K562 (cell line): ENCODE data around the gene LAMA3. TPM values are rescaled to one million over a fixed set of nuclear protein-coding genes. Genes with fewer than 3 reads are reported as not detected.

Experiments used
- ATAC-seq: fragments of 200-7000 bp; cut with Tn5 transposase; 3 replicates; pipeline ENCODE4 v1.9.1; 2020; ENCODE audit warnings: moderate library complexity
- BruUV-seq: library from RNA; stranded (reverse); fragments of 400-500 nt; replicated peaks from 2 replicates; lab custom pipeline; 2021; lab: Mats Ljungman, UMichigan
- CTCF ChIA-PET: fragments of 300-600 bp; formaldehyde crosslinking; extraction: SDS; loops from one replicate; lab custom pipeline; 2021; ENCODE audit warnings: low intra/inter-chr PET ratio; lab: Yijun Ruan, JAX
- POLR2A ChIA-PET: fragments of 300-600, 350-650 bp; sonication (Branson Sonifier 250); formaldehyde crosslinking; extraction: SDS; loops from one replicate; lab custom pipeline; 2021; ENCODE audit warnings: antibody characterized with exemption, inconsistent platforms; lab: Yijun Ruan, JAX
- DNase-seq, 4 experiments: peaks; one replicate each; pipeline versions ENCODE4 v3.0.0 to v3.0.0-alpha.2; 2011 to 2018; ENCODE audit warnings: low spot score in 3 of 4, mixed read lengths in 3 of 4; ENCODE audit errors: extremely low read depth in 1 of 4
- FAIRE-seq: peaks from 2 replicates; lab custom pipeline; 2011; peaks lifted over from hg19 to GRCh38; lab: Jason Lieb, UNC
- H2AFZ ChIP-seq: 2 replicates; pipeline ENCODE4 v1.6.0; 2011; ENCODE audit warnings: low read depth, low read length, control low read depth, inconsistent platforms
- H3K27ac ChIP-seq: fragments of 200-600 bp; 3 replicates; pipeline ENCODE4 v1.8.0; 2011; ENCODE audit warnings: low read depth, mild to moderate bottlenecking, control low read depth, inconsistent platforms, low read length, moderate library complexity, mixed read lengths; ENCODE audit errors: extremely low read depth
- H3K27me3 ChIP-seq, 2 experiments: fragments of 300-600 bp in 1 of 2; 2 replicates in 1 of 2; 3 replicates in 1 of 2; pipeline versions ENCODE4 v1.6.0 to v1.8.0; 2011; ENCODE audit warnings: inconsistent platforms in 2 of 2, low read length in 2 of 2, mild to moderate bottlenecking in 1 of 2, mixed read lengths in 1 of 2, moderate library complexity in 1 of 2; ENCODE audit not compliant: control insufficient read depth in 2 of 2, insufficient read depth in 2 of 2
- H3K36me3 ChIP-seq: fragments of 300-600 bp; 3 replicates; pipeline ENCODE4 v1.8.0; 2011; ENCODE audit warnings: mild to moderate bottlenecking, low read length, inconsistent platforms; ENCODE audit not compliant: control insufficient read depth, insufficient read depth
- H3K4me1 ChIP-seq, 2 experiments: fragments of 200-600 bp in 1 of 2; replicated peaks in 1 of 2; 2 replicates in 1 of 2; 3 replicates in 1 of 2; pipeline versions ENCODE4 v1.5.1 to v1.8.0; 2011; ENCODE audit warnings: inconsistent platforms in 2 of 2, low read length in 2 of 2, mild to moderate bottlenecking in 1 of 2, mixed read lengths in 1 of 2, moderate library complexity in 1 of 2; ENCODE audit not compliant: control insufficient read depth in 2 of 2, insufficient read depth in 2 of 2
- H3K4me2 ChIP-seq: 2 replicates; pipeline ENCODE4 v1.6.1; 2011; ENCODE audit warnings: low read length, control low read depth, inconsistent platforms, mixed read lengths; ENCODE audit not compliant: insufficient read depth
- H3K4me3 ChIP-seq: fragments of 200-600 bp; sonication (generic), shearing (Covaris generic); 2 replicates; pipeline ENCODE4 v1.5.1; 2016; ENCODE audit warnings: control low read depth, inconsistent platforms
- H3K79me2 ChIP-seq: fragments of 200-600 bp; 3 replicates; pipeline ENCODE4 v1.8.0; 2011; ENCODE audit warnings: low read length, inconsistent platforms; ENCODE audit not compliant: control insufficient read depth, insufficient read depth
- H3K9ac ChIP-seq, 2 experiments: 2 replicates each; pipeline versions ENCODE4 v1.6.0 to v1.6.1; 2011; ENCODE audit warnings: low read depth in 2 of 2, low read length in 2 of 2, control low read depth in 1 of 2, inconsistent platforms in 1 of 2, mild to moderate bottlenecking in 1 of 2, mixed read lengths in 1 of 2; ENCODE audit not compliant: insufficient read depth in 1 of 2
- H3K9me1 ChIP-seq: one replicate; pipeline ENCODE4 v1.6.0; 2011; ENCODE audit warnings: inconsistent platforms, mild to moderate bottlenecking, low read length, moderate library complexity; ENCODE audit not compliant: control insufficient read depth, insufficient read depth
- H3K9me3 ChIP-seq: replicated peaks from 2 replicates; pipeline ENCODE4 v1.5.1; 2011; ENCODE audit warnings: low read depth, low read length, inconsistent platforms; ENCODE audit not compliant: control insufficient read depth, insufficient read depth
- H4K20me1 ChIP-seq: replicated peaks from 2 replicates; pipeline ENCODE4 v1.6.1; 2011; ENCODE audit warnings: low read length, inconsistent platforms, mixed read lengths; ENCODE audit not compliant: control insufficient read depth, insufficient read depth
- CHD1 ChIP-seq: fragments of 200-600 bp; sonication (generic); IDR thresholded peaks from one replicate; pipeline ENCODE4 v1.6.1; 2012; ENCODE audit warnings: mild to moderate bottlenecking, moderate library complexity, low read length, inconsistent platforms
- FOXA3 ChIP-seq, 2 experiments: fragments of 450-650 bp in 1 of 2; sonication (generic) in 1 of 2; formaldehyde crosslinking; IDR thresholded peaks in 1 of 2; conservative IDR thresholded peaks in 1 of 2; 2 replicates each; pipeline versions ENCODE4 v1.4.0 to v1.8.0; 2020 to 2022; ENCODE audit warnings: mild to moderate bottlenecking in 2 of 2, missing genetic modification reagents in 1 of 2
- GTF2A2 ChIP-seq: IDR thresholded peaks from 2 replicates; pipeline ENCODE4 v1.6.1; 2016; ENCODE audit warnings: mild to moderate bottlenecking, missing genetic modification characterization, missing compliant biosample characterization
- HCFC1 ChIP-seq: IDR thresholded peaks from 2 replicates; pipeline ENCODE4 v1.6.1; 2012; ENCODE audit warnings: low read depth, low read length, improper control_type of control experiment
- HMBOX1 ChIP-seq: sonication (generic); IDR thresholded peaks from 2 replicates; pipeline ENCODE4 v1.6.1; 2016
- LARP7 ChIP-seq: fragments of 450-650 bp; IDR thresholded peaks from 2 replicates; pipeline ENCODE4 v1.6.1; 2016
- MXI1 ChIP-seq: IDR thresholded peaks from 2 replicates; pipeline ENCODE4 v1.6.1; 2011; ENCODE audit warnings: low read depth, mild to moderate bottlenecking, improper control_type of control experiment, low read length
- NCOA4 ChIP-seq: fragments of 450-650 bp; IDR thresholded peaks from 2 replicates; pipeline ENCODE4 v1.6.1; 2018; ENCODE audit warnings: mild to moderate bottlenecking; ENCODE audit not compliant: partially characterized antibody
- NELFE ChIP-seq: IDR thresholded peaks from 2 replicates; pipeline ENCODE4 v1.6.1; 2011; ENCODE audit warnings: mild to moderate bottlenecking; ENCODE audit not compliant: insufficient read depth, insufficient read length
- PTRF ChIP-seq: fragments of 450-650 bp; IDR thresholded peaks from 2 replicates; pipeline ENCODE4 v1.6.1; 2016; ENCODE audit warnings: mild to moderate bottlenecking, missing genetic modification characterization, missing compliant biosample characterization
- RUNX1 ChIP-seq: sonication (generic); IDR thresholded peaks from 2 replicates; pipeline ENCODE4 v1.6.1; 2016; ENCODE audit warnings: antibody characterized with exemption, low read depth
- TAF9B ChIP-seq: fragments of 450-650 bp; IDR thresholded peaks from 2 replicates; pipeline ENCODE4 v1.6.1; 2018; ENCODE audit warnings: mild to moderate bottlenecking; ENCODE audit not compliant: partially characterized antibody
- ZBTB7A ChIP-seq: IDR thresholded peaks from 2 replicates; pipeline ENCODE4 v1.6.1; 2011; ENCODE audit warnings: low read depth, mild to moderate bottlenecking, low read length, moderate library complexity, borderline replicate concordance; ENCODE audit not compliant: control insufficient read depth
- ZFP36 ChIP-seq: fragments of 150-350 bp; IDR thresholded peaks from 2 replicates; pipeline ENCODE4 v1.6.1; 2018; ENCODE audit warnings: low read length, low read depth; ENCODE audit not compliant: partially characterized antibody
- ZNF57 ChIP-seq: fragments of 450-650 bp; formaldehyde crosslinking; IDR thresholded peaks from 2 replicates; pipeline ENCODE4 v1.4.0; 2020; ENCODE audit warnings: mild to moderate bottlenecking, moderate library complexity
- ZNF695 ChIP-seq: fragments of 450-650 bp; formaldehyde crosslinking; IDR thresholded peaks from 2 replicates; pipeline ENCODE4 v1.4.0; 2020; ENCODE audit warnings: mild to moderate bottlenecking, moderate library complexity
- WGBS: fragments of 100-300 bp; shearing (Covaris generic); methylation state at CpG from one replicate; pipeline ENCODE4 v1.1.6; 2016; ENCODE audit warnings: low coverage, mixed read lengths; ENCODE audit not compliant: insufficient coverage; ENCODE audit errors: missing lambda C conversion rate; 5-methylcytosine and 5-hydroxymethylcytosine counted together
- in situ Hi-C: fragments of 300-500 bp; cut with MboI; formaldehyde crosslinking; loops from 4 replicates; pipeline ENCODE4 v1.15.0; 2018; ENCODE audit warnings: inconsistent platforms, mixed read lengths
- intact Hi-C: fragments of 100-400 bp; cut with micrococcal nuclease; formaldehyde crosslinking; loops from 2 replicates; pipeline ENCODE4 v1.14.2; 2022
- polyA plus RNA-seq, 8 experiments: library from polyadenylated mRNA; depleted of rRNA in 4 of 8; stranded (reverse) in 5 of 8; unstranded in 3 of 8; fragments of >200 nt; fragmentation: Nextera tagmentation in 2 of 8; fragmentation: Illumina TruSeq in 1 of 8; extraction: Ambion mirVana in 2 of 8; extraction: Trizol in 1 of 8; gene quantifications; 2 replicates each; pipeline versions ENCODE4 v1.2.1 to v1.2.3, GENCODE V29; 2011 to 2014; ENCODE audit warnings: inconsistent platforms in 1 of 8, missing spikeins in 1 of 8
- total RNA-seq, 7 experiments: library from RNA; depleted of rRNA in 6 of 7; stranded (reverse); fragments of >200 nt in 6 of 7; fragmentation: Illumina TruSeq in 2 of 7; extraction: Trizol in 2 of 7; gene quantifications; 2 replicates each; pipeline versions ENCODE4 v1.2.1 to v1.2.3, GENCODE V29; 2011 to 2021; ENCODE audit warnings: low replicate concordance in 1 of 7

The LAMA3 gene
- total and polyA plus RNA-seq, 9 of the 15 experiments (the other 6 are each of a cell fraction or from before 2014, with no cell fraction given) = 0.07 TPM; not detected in 8

GRCh38 chr18:23910032-23910431 is 220.8 kb downstream of the LAMA3 start:
- ChIA-PET POLR2A (interaction anchor here (0.7 kb wide), 1 partner anchor 9 kb away, joined by 3 read pairs; no protein-coding TSS in a partner anchor), CTCF (no interaction called here)
- H3K9me3 ChIP-seq = no peaks in the 10 kb centered on the region
- FAIRE-seq (no peak), DNase-seq (no peak), ATAC-seq (no peak)
- no TSS peak for BruUV-seq
- no peaks in the 10 kb centered on the region for H3K4me1 ChIP-seq
- TF ChIP-seq RUNX1 (no peak), MXI1 (no peak), GTF2A2 (no peak), HCFC1 (no peak), LARP7 (no peak), CHD1 (no peak), FOXA3 (CRISPR knock-in tag; conservative IDR thresholded peaks at IDR 0.05 in 1 of 2, IDR thresholded peaks at IDR 0.05 in 1 of 2) (no peak), NELFE (no peak), ZNF695 (no peak), NCOA4 (no peak), ZBTB7A (no peak), ZFP36 (no peak), ZNF57 (no peak), PTRF (tag) (no peak), HMBOX1 (no peak), TAF9B (no peak)
- no peaks in the 10 kb centered on the region for H3K27me3 ChIP-seq
- H3K9me1 ChIP-seq = no peaks in the 10 kb centered on the region
- no peak overlapping the region for H3K27ac ChIP-seq
- no peaks in the 10 kb centered on the region for H4K20me1 ChIP-seq
- no peaks in the 10 kb centered on the region for H3K36me3 ChIP-seq
- H3K4me3 ChIP-seq = no peak overlapping the region
- no peak overlapping the region for H3K9ac ChIP-seq
- H3K4me2 ChIP-seq = no peak overlapping the region
- H3K79me2 ChIP-seq = no peaks in the 10 kb centered on the region
- in situ Hi-C loops = no loop called here
- WGBS = 0% methylated on average over 2 of the region's 2 CpGs
- no peak overlapping the region for H2AFZ ChIP-seq
- intact Hi-C loops = loop anchor here (10.0 kb wide), 1 partner anchor 285 kb away; no protein-coding TSS in a partner anchor
